ENCODE measurements around the gene HHIPL1.

DNA sequence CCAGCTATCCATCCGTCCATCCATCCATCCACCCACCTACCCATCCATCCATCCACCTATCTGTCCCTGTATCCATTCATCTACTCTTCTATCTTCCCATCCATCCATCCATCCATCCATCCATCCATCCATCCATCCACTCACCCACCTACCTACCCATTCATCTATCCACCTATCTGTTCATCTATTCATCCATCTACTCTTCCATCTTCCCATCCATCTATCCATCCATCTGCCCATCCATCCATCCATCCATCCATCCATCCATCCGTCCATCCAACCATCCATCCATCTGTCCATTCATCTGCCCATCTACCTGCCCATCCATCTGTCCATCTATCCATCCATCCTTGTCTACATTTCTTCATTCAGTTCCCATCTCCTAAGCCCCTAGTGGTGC lies 17.8 kb upstream of the HHIPL1 start:
- TF ChIP-seq POLR2A (IDR thresholded peaks at IDR 0.05; ENCODE audit: low read depth, low read length) (no peak), POLR2AphosphoS5 (IDR thresholded peaks at IDR 0.05; ENCODE audit: insufficient read depth, low read depth, low read length) (no peak), CTCF (IDR thresholded peaks at IDR 0.05; ENCODE audit: extremely low read depth in 1 of 2, insufficient read depth in 1 of 2, low read depth in 1 of 2, low read length in 2 of 2) (no peak), EZH2 (IDR thresholded peaks at IDR 0.05; ENCODE audit: borderline replicate concordance, low read depth, low read length, severe bottlenecking) (no peak), FOS (IDR thresholded peaks at IDR 0.05; ENCODE audit: borderline replicate concordance, insufficient read depth, low read length) (no peak), MYC (IDR thresholded peaks at IDR 0.05; ENCODE audit: low read depth, low read length) (no peak)
- TF ChIP-seq, protein P1, sequence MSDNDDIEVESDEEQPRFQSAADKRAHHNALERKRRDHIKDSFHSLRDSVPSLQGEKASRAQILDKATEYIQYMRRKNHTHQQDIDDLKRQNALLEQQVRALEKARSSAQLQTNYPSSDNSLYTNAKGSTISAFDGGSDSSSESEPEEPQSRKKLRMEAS (IDR thresholded peaks at IDR 0.05; ENCODE audit: insufficient read depth, insufficient read length) = no peak

Data from endothelial cell of umbilical vein (primary cell).